HUES64 (cell line): ENCODE data around the gene IKZF3.
"Not testable (repeated sequence)": the region's sequence is repeated elsewhere in the genome, so short reads cannot be mapped to it uniquely, and the experiment has no call there.

Source experiments
- H3K27ac ChIP-seq: 2 replicates; pipeline ENCODE4 v1.7.0; 2013; ENCODE audit warnings: low read depth, low read length, inconsistent platforms
- H3K27me3 ChIP-seq: 2 replicates; pipeline ENCODE4 v1.6.1; 2013; ENCODE audit warnings: mild to moderate bottlenecking, low read length; ENCODE audit not compliant: insufficient read depth
- H3K36me3 ChIP-seq: 2 replicates; pipeline ENCODE4 v1.6.1; 2013; ENCODE audit warnings: mild to moderate bottlenecking, low read length; ENCODE audit not compliant: insufficient read depth
- H3K4me1 ChIP-seq: 2 replicates; pipeline ENCODE4 v1.6.1; 2013; ENCODE audit warnings: mild to moderate bottlenecking, low read length, moderate library complexity; ENCODE audit not compliant: insufficient read depth
- H3K4me3 ChIP-seq: 2 replicates; pipeline ENCODE4 v1.5.1; 2013; ENCODE audit warnings: mild to moderate bottlenecking, low read length, moderate library complexity
- H3K9ac ChIP-seq: 2 replicates; pipeline ENCODE4 v1.6.1; 2013; ENCODE audit warnings: mild to moderate bottlenecking, low read depth, low read length
- H3K9me3 ChIP-seq: 2 replicates; pipeline ENCODE4 v1.6.1; 2013; ENCODE audit warnings: low read depth, low read length; ENCODE audit not compliant: insufficient read depth
- WGBS: fragments of 150-250, 120-280 bp; methylation state at CpG from one replicate; pipeline ENCODE4 v1.1.7; 2013; ENCODE audit warnings: missing lambda C conversion rate; 5-methylcytosine and 5-hydroxymethylcytosine counted together

Gene IKZF3

GRCh38 chr17:39872751-39873150 is 8.6 kb upstream of the IKZF3 start:
- H3K27ac ChIP-seq, result no peak overlapping the region
- no peaks in the 10 kb centered on the region for H3K9me3 ChIP-seq
- H3K36me3 ChIP-seq, result no peaks in the 10 kb centered on the region
- 90% methylated on average over 2 of the region's 2 CpGs for WGBS
- H3K4me1 ChIP-seq, result no peaks in the 10 kb centered on the region
- H3K4me3 ChIP-seq, result no peak overlapping the region
- peaks cover 9% of the 10 kb centered on the region for H3K27me3 ChIP-seq
- no peak overlapping the region for H3K9ac ChIP-seq

GRCh38 chr17:39871801-39872200 is 7.7 kb upstream of the IKZF3 start:
- no peak overlapping the region for H3K27ac ChIP-seq
- no peak overlapping the region for H3K9ac ChIP-seq
- H3K27me3 ChIP-seq, result peaks cover 18% of the 10 kb centered on the region
- no peaks in the 10 kb centered on the region for H3K4me1 ChIP-seq
- 77% methylated on average over 2 of the region's 2 CpGs for whole genome bisulfite sequencing
- H3K4me3 ChIP-seq, result no peak overlapping the region
- H3K36me3 ChIP-seq, result no peaks in the 10 kb centered on the region
- H3K9me3 ChIP-seq, result no peaks in the 10 kb centered on the region

DNA sequence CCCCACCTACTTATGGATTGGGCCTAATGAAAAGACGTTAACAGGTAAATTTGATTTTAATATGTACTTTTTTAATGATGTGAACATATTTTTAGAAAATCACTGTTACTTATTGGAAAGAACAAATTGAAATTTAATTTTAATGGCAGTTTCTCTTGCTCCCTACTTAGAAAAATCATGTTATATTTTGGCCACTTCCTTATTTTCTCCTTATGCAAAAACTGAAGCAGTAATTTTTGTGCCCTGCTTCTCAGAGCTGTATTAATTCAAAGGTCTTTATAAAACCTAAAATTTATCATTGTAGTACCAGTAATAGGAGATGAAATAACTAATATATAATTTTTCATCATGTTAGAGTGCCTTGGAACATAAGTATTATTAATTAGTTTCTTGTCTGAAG is 6.7 kb upstream of the IKZF3 start:
- no peaks in the 10 kb centered on the region for H3K36me3 ChIP-seq
- no peak overlapping the region for H3K9ac ChIP-seq
- H3K4me1 ChIP-seq, result no peaks in the 10 kb centered on the region
- WGBS, result no CpG with 5 or more reads among the region's 1 CpG
- H3K27me3 ChIP-seq, result peaks cover 28% of the 10 kb centered on the region
- H3K27ac ChIP-seq, result no peak overlapping the region
- no peak overlapping the region for H3K4me3 ChIP-seq
- no peaks in the 10 kb centered on the region for H3K9me3 ChIP-seq

DNA sequence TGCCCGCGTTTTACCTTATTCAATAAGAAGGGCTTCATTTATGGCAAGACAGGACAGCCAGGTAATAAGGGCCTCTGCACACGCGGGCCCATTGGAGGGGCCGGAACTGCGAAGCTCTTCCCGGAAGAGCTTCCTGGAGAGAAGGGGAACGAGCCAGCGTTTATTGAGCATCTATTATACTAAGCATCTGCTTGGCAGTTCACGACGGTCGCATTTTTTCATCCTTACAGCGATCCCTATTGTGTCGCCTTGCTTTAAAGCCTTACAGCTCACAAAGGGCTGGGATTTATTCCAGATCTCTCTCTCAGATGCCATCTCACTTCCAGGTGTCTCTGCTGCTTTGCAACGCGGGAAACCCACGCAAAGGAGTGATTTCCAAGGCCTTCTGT is 4.4 kb upstream of the IKZF3 start:
- no peak overlapping the region for H3K4me3 ChIP-seq
- no peaks in the 10 kb centered on the region for H3K36me3 ChIP-seq
- no peak overlapping the region for H3K9ac ChIP-seq
- H3K9me3 ChIP-seq, result no peaks in the 10 kb centered on the region
- H3K27me3 ChIP-seq, result peaks cover 51% of the 10 kb centered on the region
- H3K27ac ChIP-seq, result no peak overlapping the region
- H3K4me1 ChIP-seq, result 0 out of 2 replicates have a peak, but pooled peaks cover 3% of the 10 kb centered on the region
- 93% methylated on average over 17 of the region's 17 CpGs for WGBS

GRCh38 chr17:39867880-39868553 is 3.9 kb upstream of the IKZF3 start, which contains the start of gene ZPBP2:
ZPBP2 (plus strand) TSS chr17:39868202; CDS start chr17:39868355, 153 bp downstream.
- H3K27ac ChIP-seq, result no peak within 1 kb of the TSS
- H3K4me1 ChIP-seq, result 0 out of 2 replicates have a peak, but pooled peaks cover 3% of the 10 kb centered on the region
- no peak within 1 kb of the TSS for H3K4me3 ChIP-seq

DNA sequence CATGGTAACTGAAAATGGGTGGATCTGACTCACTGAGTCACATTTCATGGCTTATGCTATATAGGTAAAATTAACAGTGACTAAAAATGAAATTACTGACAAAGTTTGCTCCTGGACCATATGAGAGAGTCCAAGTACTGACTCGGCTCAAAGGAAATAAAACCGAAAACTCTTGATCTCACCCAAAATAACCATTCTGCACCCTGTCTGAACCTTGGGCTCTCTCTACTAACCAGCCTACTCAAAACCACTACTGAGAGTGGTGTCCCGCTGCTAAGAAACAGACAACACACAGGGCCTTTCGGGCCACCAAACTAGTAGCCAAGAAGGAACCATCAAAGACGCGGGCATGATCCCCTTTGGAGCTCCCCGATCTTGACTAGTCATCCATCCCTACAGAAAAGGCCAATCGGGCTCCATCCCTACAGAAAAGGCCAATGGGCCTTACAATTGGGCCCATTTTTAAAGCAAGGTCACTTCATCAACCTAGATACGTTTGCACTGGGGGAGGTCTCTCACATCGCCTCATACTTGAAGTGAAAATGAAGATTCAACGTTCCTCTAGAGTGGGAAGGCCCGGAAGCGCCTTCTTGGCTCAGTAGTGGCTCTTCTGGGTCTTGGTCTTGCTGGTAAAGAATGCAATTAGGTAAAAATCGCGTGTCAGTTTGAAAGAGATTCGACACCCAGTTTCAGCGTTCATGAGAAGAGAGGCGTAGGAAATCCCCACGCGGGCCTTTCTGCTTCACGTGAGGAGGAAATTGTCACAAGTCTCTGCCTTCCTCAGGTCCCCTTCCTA is 3.2 kb upstream of the IKZF3 start:
- Histone ChIP-seq H3K4me3 (no peak overlapping the region), H3K9me3 (no peaks in the 10 kb centered on the region), H3K9ac (no peak overlapping the region), H3K27ac (no peak overlapping the region), H3K4me1 (0 out of 2 replicates have a peak, but pooled peaks cover 3% of the 10 kb centered on the region), H3K36me3 (no peaks in the 10 kb centered on the region), H3K27me3 (peaks cover 63% of the 10 kb centered on the region)
- WGBS, result 90% methylated on average over 21 of the region's 21 CpGs

More at GRCh38 chr17:39867880-39868553, 3.9 kb upstream of the IKZF3 start, which contains the start of gene ZPBP2:
- Histone ChIP-seq H3K9ac (no peak within 1 kb of the TSS), H3K27me3 (peaks cover 56% of the 10 kb centered on the region), H3K36me3 (no peaks in the 10 kb centered on the region), H3K9me3 (no peaks in the 10 kb centered on the region)
- WGBS, result 95% methylated on average over 67 of the region's 67 CpGs

- H3K36me3 ChIP-seq, result no peaks in the 10 kb centered on the region
- 94% methylated on average over 7 of the region's 8 CpGs for WGBS
- H3K4me1 ChIP-seq, result 0 out of 2 replicates have a peak, but pooled peaks cover 3% of the 10 kb centered on the region
- H3K9ac ChIP-seq, result no peak overlapping the region
- no peak overlapping the region for H3K4me3 ChIP-seq
- H3K9me3 ChIP-seq, result no peaks in the 10 kb centered on the region
- peaks cover 74% of the 10 kb centered on the region for H3K27me3 ChIP-seq
- no peak overlapping the region for H3K27ac ChIP-seq
These were observed 2.1 kb upstream of the IKZF3 start for GRCh38 chr17:39866013-39866730.

GRCh38 chr17:39863244-39863917 is 731 bp downstream of the IKZF3 start:
- H3K4me3 ChIP-seq, result 0 out of 2 replicates have a peak overlapping the region, but pooled peaks have one; percentile 29
- WGBS, result 82% methylated on average over 6 of the region's 7 CpGs
- no peak overlapping the region for H3K9ac ChIP-seq

DNA sequence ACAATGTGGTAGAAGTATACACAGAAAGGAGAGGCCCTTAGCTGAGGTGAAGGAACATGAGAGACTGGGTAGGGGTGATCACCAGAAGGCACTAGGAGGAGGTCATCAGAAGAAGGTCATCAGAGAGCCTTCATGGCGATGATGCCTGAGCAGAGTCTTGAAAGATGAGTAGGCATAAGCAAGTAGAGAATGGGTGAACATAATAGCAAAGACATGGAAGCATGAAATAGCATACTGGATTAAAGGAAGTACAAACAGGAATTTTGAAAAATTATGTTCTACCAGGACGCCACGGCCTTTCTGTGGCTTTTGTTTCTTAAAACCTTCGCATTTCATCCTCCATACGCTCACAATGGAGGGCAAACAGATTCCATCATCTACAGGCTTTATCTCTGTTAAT is 2.9 kb downstream of the IKZF3 start:
- no peaks in the 10 kb centered on the region for H3K36me3 ChIP-seq
- 0 out of 2 replicates have a peak, but pooled peaks cover 3% of the 10 kb centered on the region for H3K4me1 ChIP-seq
- H3K9ac ChIP-seq, result no peak overlapping the region
- WGBS, result 93% methylated on average over 5 of the region's 5 CpGs
- H3K4me3 ChIP-seq, result no peak overlapping the region
- H3K27me3 ChIP-seq, result peaks cover 58% of the 10 kb centered on the region
- H3K27ac ChIP-seq, result no peak overlapping the region
- no peaks in the 10 kb centered on the region for H3K9me3 ChIP-seq

More at GRCh38 chr17:39863244-39863917, 731 bp downstream of the IKZF3 start:
- Histone ChIP-seq H3K36me3 (no peaks in the 10 kb centered on the region), H3K27ac (no peak overlapping the region), H3K9me3 (no peaks in the 10 kb centered on the region), H3K4me1 (0 out of 2 replicates have a peak, but pooled peaks cover 3% of the 10 kb centered on the region), H3K27me3 (peaks cover 79% of the 10 kb centered on the region)

- not testable (repeated sequence) for H3K27me3 ChIP-seq, H3K4me3 ChIP-seq, H3K9ac ChIP-seq, H3K36me3 ChIP-seq, H3K4me1 ChIP-seq, H3K9me3 ChIP-seq, H3K27ac ChIP-seq
- WGBS, result 94% methylated on average over 8 of the region's 9 CpGs
These were observed 8.0 kb downstream of the IKZF3 start for GRCh38 chr17:39855911-39856649.
